Measurements from ENCODE around the gene ZBTB37.
"Not testable (repeated sequence)": the region's sequence is repeated elsewhere in the genome, so short reads cannot be mapped to it uniquely, and the experiment has no call there.

Gene ZBTB37

GRCh38 chr1:173913111-173913510 lies 44.9 kb downstream of the ZBTB37 start:
- DNase-seq, result no peak

DNA sequence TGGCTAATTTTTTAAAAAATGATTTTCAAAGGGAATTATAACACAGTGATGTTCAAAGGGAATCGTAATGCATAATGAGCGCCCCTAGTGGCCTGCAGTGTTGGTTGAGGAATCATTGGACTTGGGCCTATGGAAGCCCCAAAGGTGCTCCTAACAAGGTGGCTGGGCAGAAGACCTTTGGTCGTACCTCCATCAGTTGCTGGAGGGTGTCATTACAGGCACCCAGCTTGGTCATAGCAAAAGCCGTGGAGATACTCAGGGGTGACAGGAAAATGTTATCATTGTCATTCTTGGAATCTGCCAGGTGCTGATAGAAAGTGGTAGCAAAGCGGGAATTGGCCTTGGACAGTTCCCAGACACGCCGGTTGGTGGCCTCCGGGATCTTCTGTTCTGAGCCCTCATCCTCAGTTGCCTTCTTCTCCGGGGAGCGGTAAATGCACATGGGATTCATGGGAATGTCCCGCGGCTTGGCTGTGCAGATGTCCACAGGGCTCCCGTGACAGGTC lies 46.2 kb downstream of the ZBTB37 start:
- DNase-seq, result no peak

DNA sequence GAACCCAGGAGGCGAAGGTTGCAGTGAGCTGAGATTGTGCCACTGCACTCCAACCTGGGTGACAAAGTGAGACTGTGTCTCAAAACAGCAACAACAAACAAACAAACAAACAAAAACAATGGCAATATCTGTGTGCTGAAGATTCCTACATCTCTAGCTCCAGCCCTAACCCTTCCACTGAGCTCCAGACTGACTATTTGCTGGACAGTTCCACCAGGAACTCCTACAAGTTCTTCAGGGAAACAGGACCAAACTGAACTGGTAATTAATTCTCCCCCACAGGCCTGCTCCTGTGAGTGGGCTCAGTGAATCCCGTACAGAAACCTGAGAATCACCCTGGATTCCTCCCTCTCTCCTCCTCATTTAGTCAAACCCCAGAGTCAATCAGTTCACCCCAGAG lies 47.4 kb downstream of the ZBTB37 start:
- DNase-seq, result no peak

- DNase-seq, result no peak
Observed at GRCh38 chr1:173916667-173917066, 48.5 kb downstream of the ZBTB37 start.

- no peak for DNase-seq
Observed at GRCh38 chr1:173917149-173917548, 49.0 kb downstream of the ZBTB37 start, which contains the start of gene SERPINC1. Gene SERPINC1 (minus strand): TSS chr1:173917327. CDS start chr1:173917259, 68 bp downstream.

DNA sequence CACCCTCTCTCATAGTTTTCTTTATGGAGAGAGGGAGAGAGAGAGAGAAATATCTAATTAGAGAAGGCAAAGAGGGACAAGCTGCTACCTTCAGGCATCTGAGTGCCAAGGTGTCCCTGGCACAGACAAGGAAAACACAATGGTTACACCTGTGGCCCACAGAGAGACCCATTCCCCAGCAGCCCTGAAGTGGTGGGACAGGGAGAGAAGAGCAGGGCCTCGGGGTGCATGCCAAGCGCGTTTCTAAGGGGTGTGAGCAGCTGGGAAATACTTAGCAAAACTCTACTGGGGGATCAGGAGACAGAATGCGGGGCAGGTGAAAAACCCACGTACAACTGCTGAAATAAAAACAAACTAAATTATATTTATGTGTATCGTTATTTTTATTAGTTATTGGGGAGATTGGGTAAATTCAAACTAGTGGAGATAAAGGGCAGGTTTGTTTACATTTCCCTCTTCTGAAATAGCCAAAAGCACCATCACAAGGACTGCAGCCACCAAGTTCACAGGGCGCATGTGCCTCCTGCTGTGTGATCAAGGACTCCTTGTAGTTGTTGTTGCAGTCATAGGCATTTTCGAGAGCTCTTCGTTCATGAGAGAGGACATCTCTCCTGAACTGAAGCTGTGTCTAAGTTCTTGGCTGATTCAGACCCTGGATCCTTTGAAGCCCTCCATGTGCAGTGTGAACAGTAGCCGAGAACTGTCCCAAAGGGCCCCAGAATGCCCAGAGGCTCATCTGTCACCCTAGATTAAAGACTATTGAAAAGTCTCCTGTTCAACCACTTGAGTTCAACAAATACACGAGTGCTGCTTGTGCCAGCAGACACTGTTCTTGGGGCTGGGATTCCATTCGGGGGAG lies 49.7 kb downstream of the ZBTB37 start:
- no peak for DNase-seq

DNA sequence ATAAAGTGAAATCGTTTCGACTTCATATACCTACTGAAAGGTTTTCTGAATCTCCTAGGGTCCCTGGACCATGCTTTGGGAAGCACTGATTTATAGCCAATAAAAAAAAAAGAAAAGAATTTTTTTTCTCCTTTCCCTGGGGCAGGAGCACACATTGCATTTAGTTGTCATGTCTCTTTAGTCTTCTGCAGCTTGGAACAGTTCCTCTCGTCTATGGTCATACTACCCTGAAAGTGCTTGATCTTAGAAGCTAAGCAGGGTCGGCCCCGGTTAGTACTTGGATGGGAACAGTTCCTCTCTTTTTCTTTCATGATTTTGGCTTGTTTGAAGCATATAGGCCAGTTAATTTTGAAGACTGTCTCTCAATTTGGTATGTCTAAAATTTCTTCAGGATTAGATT lies 52.7 kb downstream of the ZBTB37 start:
- DNase-seq, result no peak

DNA sequence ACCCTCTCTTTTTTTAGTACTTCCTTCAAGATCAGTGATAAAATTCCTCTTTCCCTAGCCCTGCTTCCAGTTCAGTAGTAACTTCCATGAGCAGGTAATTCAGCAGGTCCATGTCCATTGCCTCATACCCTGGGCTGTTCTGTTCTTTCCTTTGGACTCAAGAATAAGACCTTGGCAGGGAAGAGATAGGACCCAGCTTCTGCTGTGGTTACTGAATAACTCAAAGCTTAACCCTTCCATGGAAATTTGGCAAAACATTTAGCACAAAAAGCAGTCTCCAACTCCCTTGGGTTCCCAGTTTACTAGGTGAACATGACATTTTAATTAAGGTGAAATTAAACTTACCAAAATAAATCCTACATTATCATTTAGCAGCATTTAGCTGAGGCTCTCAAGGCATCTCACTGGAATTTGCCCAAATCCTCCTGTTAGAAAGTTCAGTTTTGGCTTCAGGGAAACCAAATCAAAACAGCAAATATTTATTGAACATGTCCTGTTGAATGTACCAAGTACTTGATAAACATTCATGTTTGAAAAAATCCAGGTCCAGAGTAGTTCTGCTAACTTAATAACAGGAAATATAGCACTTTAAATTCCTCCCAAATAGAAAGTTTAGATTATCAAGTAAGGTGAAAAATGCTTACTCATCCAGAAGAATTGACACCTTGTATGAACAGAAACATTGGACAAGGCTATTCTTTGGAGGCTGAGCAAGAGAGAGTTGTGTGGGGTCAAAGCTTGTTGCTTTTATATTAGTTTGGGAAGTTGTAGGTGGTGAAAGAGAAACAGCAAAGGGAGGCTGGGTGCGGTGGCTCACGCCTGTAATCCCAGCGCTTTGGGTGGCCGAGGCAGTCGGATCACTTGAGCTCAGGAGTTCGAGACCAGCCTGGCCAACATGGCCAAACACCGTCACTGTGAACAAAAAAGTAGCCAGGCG lies 57.4 kb downstream of the ZBTB37 start:
- no peak for DNase-seq

- not testable (repeated sequence) for DNase-seq
Observed at GRCh38 chr1:173930541-173930940, 62.4 kb downstream of the ZBTB37 start.

- DNase-seq, result no peak
Observed at GRCh38 chr1:173934440-173934839, 66.3 kb downstream of the ZBTB37 start.

DNA sequence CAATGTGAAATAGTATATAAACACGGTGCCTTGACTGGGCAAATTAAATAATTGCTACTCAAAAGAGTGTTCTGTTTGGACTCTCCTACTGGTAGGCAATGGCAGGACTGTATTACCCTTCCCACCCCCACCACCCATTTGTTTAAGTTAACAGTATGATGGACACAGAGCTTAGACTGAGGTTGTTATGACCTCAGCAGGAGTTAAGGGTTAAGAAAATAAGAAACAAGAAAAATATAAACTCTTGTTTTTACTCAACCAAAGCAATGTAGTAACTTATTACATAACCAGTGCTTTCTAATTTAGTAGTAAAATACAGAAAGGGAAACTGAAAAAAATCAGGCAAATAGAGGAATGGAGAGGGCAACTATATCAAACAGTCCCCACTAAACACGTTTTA lies 68.9 kb downstream of the ZBTB37 start:
- DNase-seq, result no peak

DNA sequence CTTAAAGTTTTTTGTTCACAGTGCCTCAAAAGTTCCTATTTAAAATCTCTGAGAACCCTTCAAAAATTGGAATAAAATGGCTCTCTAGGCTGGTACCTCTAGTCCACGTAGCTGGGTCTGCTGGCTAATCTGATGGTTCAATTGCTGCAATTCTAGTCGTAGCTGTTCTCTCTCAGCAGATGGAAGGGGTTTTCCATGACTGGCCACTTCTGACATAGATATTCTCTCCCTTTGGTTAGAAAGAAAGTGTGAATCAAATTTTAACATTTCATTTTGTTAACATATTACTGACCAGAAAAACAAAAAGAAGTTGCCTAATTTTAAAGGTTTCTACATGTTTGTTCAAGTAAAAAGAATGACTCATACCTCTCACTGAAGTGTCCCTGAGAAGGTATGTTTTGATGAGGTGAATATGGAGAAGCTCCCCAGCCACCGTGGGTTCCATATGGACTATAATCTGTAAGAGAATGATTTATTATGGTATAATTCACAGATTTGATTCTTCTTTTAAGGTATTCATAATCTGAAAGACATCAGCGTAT lies 78.3 kb downstream of the ZBTB37 start:
- no peak for DNase-seq

DNA sequence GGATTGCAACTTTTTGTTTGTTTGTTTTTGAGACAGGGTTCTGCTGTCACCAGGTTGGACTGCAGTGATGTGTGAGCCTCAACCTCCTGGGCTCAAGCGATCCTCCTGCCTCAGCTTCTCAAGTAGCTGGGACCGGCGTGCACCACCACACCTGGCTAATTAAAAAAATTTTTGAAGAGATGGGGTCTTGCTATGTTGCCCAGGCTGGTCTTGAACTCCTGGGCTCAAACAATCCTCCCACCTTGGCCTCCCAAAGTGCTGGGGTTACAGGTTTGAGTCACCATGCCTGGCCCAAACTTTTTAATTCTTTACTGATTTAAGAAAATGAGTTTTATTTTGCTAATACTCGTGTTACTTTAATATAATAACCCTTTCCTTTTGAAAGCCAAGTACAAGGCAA lies 80.4 kb downstream of the ZBTB37 start:
- DNase-seq, result no peak

Data from GDM1 (cell line).